HT1080 (cell line): ENCODE measurements around the gene ABCG2. TPM values are rescaled to one million over a fixed set of nuclear protein-coding genes. Genes with fewer than 3 reads are reported as not detected.

ENCODE experiments used
- DNase-seq: peaks from one replicate; pipeline ENCODE4 v3.0.0-alpha.2; 2015; ENCODE audit warnings: low read depth
- small RNA-seq: library from RNA; depleted of rRNA; stranded (forward); fragments of <200 nt; gene quantifications from one replicate; pipeline ENCODE3, GENCODE V24; 2014
- total RNA-seq: library from RNA; depleted of rRNA; stranded (reverse); fragments of >200 nt; shearing (Covaris generic); gene quantifications from 2 replicates; pipeline ENCODE4 v1.2.3, GENCODE V29; 2014; rRNA removed

Gene ABCG2
- total RNA-seq, 1 experiment from 2014 or later, result 3.8 TPM

- DNase-seq, result no peak
These were observed 88.4 kb downstream of the ABCG2 start for GRCh38 chr4:88070031-88070430.

GRCh38 chr4:88064410-88064809, 94.0 kb downstream of the ABCG2 start:
- no peak for DNase-seq

DNA sequence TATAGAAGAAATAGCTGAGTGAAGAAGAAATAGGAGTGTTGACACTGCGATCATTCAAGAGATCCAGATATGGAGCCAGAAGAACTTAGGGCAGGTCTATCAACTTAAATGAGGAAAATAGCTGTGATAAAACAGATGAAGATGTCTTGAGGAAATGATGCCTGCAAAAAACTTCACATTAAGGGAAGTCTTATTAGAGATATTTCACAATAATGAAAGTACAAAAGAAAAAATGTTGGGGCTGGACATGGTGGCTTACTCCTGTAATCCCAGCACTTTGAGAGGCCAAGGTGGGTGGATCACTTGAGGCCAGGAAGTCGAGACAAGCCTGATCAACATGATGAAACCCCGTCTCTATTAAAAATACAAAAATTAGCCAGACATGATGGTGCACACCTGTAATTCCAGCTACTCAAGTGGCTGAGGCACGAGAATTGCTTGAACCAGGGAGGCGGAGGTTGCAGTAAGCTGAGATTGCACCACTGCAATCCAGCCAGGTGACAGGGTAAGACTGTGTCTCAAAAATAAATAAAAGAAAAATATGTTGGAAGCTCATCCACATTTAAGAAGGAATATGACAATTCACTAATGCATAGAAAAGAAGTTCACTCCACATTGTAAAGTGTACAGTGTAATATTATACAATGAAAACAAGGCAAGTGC, 94.7 kb downstream of the ABCG2 start:
- DNase-seq, result no peak

- no peak for DNase-seq
These were observed 95.6 kb downstream of the ABCG2 start for GRCh38 chr4:88062843-88063242.

DNA sequence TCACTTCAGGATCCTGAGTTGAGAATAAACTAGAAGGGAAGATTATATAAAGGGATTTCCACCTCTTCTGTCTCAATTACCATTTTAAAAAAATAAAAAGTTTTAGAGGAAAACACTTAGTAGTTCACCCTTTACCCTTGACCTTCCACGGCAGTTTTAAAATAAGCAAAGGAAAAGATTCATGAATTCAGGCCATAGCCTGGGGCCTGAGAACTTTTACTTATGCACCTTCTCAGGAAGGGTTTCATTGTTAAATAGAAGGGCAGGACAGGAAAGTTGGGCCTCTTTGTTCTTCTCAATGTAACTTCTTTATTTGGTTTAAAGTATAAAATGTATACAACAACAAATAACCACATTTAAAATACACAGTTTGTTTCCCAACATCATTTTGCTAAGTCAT, 96.1 kb downstream of the ABCG2 start:
- no peak for DNase-seq

DNA sequence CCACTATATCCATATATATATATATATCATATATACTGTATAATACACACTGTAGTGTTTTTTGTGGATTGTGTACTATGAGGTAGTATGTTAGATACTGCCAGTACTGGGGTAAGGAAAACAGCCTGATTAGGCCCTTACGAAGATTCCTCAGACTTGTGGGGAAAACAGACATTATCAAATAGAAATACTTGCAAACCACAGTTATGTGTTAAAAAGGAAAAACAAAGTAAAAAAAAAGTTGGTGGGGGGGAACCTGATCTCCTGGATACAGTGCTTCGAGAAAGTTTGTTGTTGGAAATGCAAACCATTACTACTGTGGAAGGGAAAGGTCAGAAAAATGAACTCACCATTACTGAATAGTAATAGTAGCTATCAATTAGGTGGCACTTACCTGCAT, 98.0 kb downstream of the ABCG2 start:
- DNase-seq, result no peak

GRCh38 chr4:88059766-88060165, 98.7 kb downstream of the ABCG2 start:
- no peak for DNase-seq

DNA sequence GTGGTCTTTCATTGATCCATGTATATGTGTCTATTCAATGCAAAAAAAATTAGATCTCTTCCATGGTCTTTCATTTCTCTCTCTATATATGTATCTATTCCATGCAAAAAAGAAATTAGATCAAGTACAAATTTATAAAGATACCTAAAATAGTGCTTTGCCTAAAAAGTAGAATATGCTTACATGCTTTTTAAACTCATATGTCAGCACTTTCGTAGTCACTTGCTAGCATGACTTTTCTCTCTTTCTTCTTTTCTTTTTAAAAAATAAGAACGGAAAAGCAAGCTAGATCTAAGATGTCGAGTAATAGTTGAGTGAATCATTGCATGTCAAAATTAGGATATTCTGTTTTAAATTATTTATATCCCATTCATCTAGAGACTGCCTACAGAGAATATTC, 100.1 kb downstream of the ABCG2 start:
- no peak for DNase-seq

- DNase-seq, result peak; percentile 61
These were observed 103.5 kb downstream of the ABCG2 start for GRCh38 chr4:88054901-88055300.

GRCh38 chr4:88054229-88054628, 104.2 kb downstream of the ABCG2 start:
- DNase-seq, result no peak

GRCh38 chr4:88045021-88045420, 113.4 kb downstream of the ABCG2 start:
- no peak for DNase-seq

DNA sequence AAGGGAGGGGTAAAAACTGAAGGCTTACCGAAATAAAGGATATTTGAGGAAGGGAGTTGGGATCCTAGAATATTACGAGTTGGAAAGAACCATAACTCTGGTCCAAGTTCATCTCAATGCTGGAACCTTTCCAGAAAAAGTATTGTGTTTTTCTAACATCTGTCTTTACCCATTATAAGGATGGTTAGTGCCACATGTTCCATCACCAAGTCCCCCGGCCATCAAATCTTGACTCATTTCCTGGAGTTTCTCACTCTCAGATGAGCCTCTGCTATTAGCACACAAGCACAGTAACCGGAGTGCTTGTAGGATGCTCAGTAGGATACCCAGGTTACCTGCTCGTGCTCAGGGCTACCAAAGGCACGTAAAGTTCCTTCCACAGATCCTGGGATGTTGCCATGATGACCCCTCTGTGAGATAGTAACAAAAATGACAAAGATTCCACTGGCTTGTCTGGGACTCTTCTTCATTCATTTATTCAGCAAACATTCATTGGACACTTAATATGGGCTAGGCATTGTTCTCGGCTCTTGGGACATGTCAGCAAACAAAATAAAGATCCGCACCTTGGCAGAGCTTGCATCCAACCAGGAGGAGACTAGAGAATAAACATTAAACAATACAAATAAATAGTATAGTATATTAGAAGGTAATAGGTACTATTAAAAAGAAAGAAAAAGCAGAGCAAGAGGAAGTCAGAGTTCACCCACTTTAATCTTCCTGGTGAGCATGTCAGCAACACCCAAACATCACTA, 114.7 kb downstream of the ABCG2 start:
- peak; percentile 7 for DNase-seq

DNA sequence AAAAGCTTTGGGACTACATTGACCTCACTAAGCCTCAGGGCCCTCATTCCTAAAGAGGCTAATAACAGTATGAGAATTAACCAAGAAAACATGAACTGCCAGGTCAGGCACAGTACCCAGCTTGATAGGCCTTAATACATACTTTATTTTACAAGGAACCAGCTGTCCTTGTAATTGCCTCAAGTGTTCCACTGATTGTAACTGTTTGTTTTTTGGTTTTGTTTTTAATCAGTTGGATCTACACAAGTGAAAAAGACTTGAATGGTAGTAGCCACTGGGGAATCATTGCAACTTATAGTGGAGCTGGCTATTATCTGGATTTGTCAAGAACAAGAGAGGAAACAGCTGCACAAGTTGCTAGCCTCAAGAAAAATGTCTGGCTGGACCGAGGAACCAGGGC, 115.4 kb downstream of the ABCG2 start:
- DNase-seq, result no peak

DNA sequence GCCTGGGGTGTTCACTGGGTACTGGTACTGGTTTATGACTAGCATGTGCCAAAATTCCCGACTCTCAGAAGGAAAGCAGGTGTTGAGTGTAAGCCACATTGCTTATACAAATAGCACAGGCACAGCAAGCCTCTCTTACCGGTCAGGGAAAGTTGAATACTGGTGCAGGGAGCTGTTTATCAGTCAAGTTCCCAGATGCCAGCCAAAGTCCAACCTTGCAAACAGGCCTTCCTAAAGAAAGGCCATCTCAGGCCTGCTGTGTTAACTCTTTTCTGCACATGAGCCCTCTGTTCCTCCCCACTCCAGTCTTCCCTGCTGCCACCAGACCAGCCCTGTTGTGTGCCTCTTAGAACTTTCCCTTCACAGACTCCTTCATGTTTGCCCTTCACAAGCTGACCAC, 116.8 kb downstream of the ABCG2 start:
- no peak for DNase-seq

GRCh38 chr4:88040707-88041106, 117.7 kb downstream of the ABCG2 start:
- peak; percentile 11 for DNase-seq

Small RNA genes within 50 kb of the gene (small RNA-seq; reads per million reads assigned to genes)
- gene RNU6-818P (not detected), gene RNU6ATAC31P (not detected)

Other genes with a start within 250 kb of the ABCG2 start
- 30.6 and 37.1 TPM in 2 replicates for gene SPP1, start 182.9 kb downstream of the ABCG2 start, total RNA-seq
- 14.2 and 18.3 TPM in 2 replicates for gene PKD2, start 151.0 kb downstream of the ABCG2 start, total RNA-seq
- gene PPM1K, start 125.9 kb upstream of the ABCG2 start, total RNA-seq, result 5.0 and 7.6 TPM in 2 replicates
- 6.3 and 7.3 TPM in 2 replicates for gene HERC6, start 220.2 kb upstream of the ABCG2 start, total RNA-seq